GM12878 (cell line): ENCODE results near the gene UBE2C. TPM values are rescaled to one million over a fixed set of nuclear protein-coding genes. Genes with fewer than 3 reads are reported as not detected.
A peak's percentile ranks its signal among the peaks of the same experiment; 100 is the strongest.

Experiments used
- ATAC-seq: fragments of 200-7000 bp; cut with Tn5 transposase; 3 replicates; pipeline ENCODE4 v1.9.1; 2020; ENCODE audit warnings: mild to moderate bottlenecking, moderate library complexity
- BruUV-seq: library from RNA; stranded (reverse); fragments of 400-500 nt; replicated peaks from 2 replicates; lab custom pipeline; 2021; lab: Mats Ljungman, UMichigan
- CTCF ChIA-PET: fragments of 300-600 bp; sonication (Branson Sonifier 250); formaldehyde crosslinking; extraction: SDS; loops from one replicate; lab custom pipeline; 2021; ENCODE audit warnings: inconsistent platforms; lab: Yijun Ruan, JAX
- POLR2A ChIA-PET: fragments of 350-600 bp; formaldehyde crosslinking; extraction: SDS; loops from one replicate; lab custom pipeline; 2021; ENCODE audit warnings: inconsistent platforms; lab: Charles Lee
- RAD21 ChIA-PET: fragments of 300-600 bp; sonication (Branson Sonifier 250); formaldehyde crosslinking; loops from one replicate; lab custom pipeline; 2023; ENCODE audit warnings: antibody characterized with exemption; ENCODE audit not compliant: unreplicated experiment; lab: Charles Lee
- SMC1A ChIA-PET: fragments of 300-600 bp; sonication (Branson Sonifier 250); formaldehyde crosslinking; loops from one replicate; lab custom pipeline; 2023; ENCODE audit not compliant: unreplicated experiment, uncharacterized antibody; lab: Charles Lee
- DNase-seq: peaks from one replicate; pipeline ENCODE4 v3.0.0-alpha.2; 2011; ENCODE audit warnings: low read depth, low spot score
- FAIRE-seq: peaks from 3 replicates; lab custom pipeline; 2011; peaks lifted over from hg19 to GRCh38; lab: Jason Lieb, UNC
- H2AFZ ChIP-seq: 2 replicates; pipeline ENCODE4 v1.6.0; 2011; ENCODE audit warnings: low read depth, low read length, control low read depth; ENCODE audit not compliant: control insufficient read depth
- H3K27ac ChIP-seq: 2 replicates; pipeline ENCODE4 v1.5.1; 2011; ENCODE audit warnings: control low read depth; ENCODE audit not compliant: control insufficient read depth, insufficient read depth
- H3K27me3 ChIP-seq, 2 experiments: replicated peaks in 1 of 2; 2 replicates each; pipeline versions ENCODE4 v1.6.0 to v1.6.1; 2011; ENCODE audit warnings: low read length in 1 of 2; ENCODE audit not compliant: control insufficient read depth in 2 of 2, insufficient read depth in 2 of 2
- H3K36me3 ChIP-seq, 2 experiments: 2 replicates each; pipeline ENCODE4 v1.5.1; 2011; ENCODE audit warnings: low read length in 1 of 2; ENCODE audit not compliant: control insufficient read depth in 2 of 2, insufficient read depth in 2 of 2
- H3K4me1 ChIP-seq: 2 replicates; pipeline ENCODE4 v1.6.1; 2011; ENCODE audit warnings: mild to moderate bottlenecking, low read length, moderate library complexity, mixed read lengths; ENCODE audit not compliant: control insufficient read depth, insufficient read depth
- H3K4me2 ChIP-seq: 2 replicates; pipeline ENCODE4 v1.6.0; 2011; ENCODE audit warnings: control low read depth; ENCODE audit not compliant: control insufficient read depth, insufficient read depth
- H3K4me3 ChIP-seq: fragments of 200-600 bp; sonication (generic); 2 replicates; pipeline ENCODE4 v1.5.1; 2016
- H3K79me2 ChIP-seq: 2 replicates; pipeline ENCODE4 v1.6.0; 2011; ENCODE audit warnings: low read length; ENCODE audit not compliant: control insufficient read depth, insufficient read depth
- H3K9ac ChIP-seq: 2 replicates; pipeline ENCODE4 v1.8.0; 2011; ENCODE audit warnings: low read length, control low read depth, mixed read lengths; ENCODE audit not compliant: control insufficient read depth, insufficient read depth
- H3K9me3 ChIP-seq: replicated peaks from 3 replicates; pipeline ENCODE4 v1.5.1; 2011; ENCODE audit warnings: mild to moderate bottlenecking, low read length; ENCODE audit not compliant: control insufficient read depth, insufficient read depth
- H4K20me1 ChIP-seq: 2 replicates; pipeline ENCODE4 v1.6.0; 2011; ENCODE audit not compliant: control insufficient read depth, insufficient read depth
- BCL11A ChIP-seq: IDR thresholded peaks from 2 replicates; pipeline ENCODE4 v1.6.1; 2011; ENCODE audit warnings: low read depth, low read length
- BHLHE40 ChIP-seq, 2 experiments: fragments of 450-650 bp in 1 of 2; IDR thresholded peaks; 2 replicates each; pipeline ENCODE4 v1.6.1; 2011 to 2017; ENCODE audit warnings: low read depth in 2 of 2, borderline replicate concordance in 1 of 2, improper control_type of control experiment in 1 of 2, low read length in 1 of 2, mild to moderate bottlenecking in 1 of 2
- KDM1A ChIP-seq: fragments of 200-600 bp; sonication (generic); IDR thresholded peaks from 2 replicates; pipeline ENCODE4 v1.6.1; 2016; ENCODE audit warnings: borderline replicate concordance
- NRF1 ChIP-seq: conservative IDR thresholded peaks from 2 replicates; pipeline ENCODE4 v1.6.1; 2011; ENCODE audit warnings: mild to moderate bottlenecking, low read depth, low read length, improper control_type of control experiment
- PAX8 ChIP-seq: fragments of 450-650 bp; IDR thresholded peaks from 2 replicates; pipeline ENCODE4 v1.6.1; 2017; ENCODE audit warnings: mild to moderate bottlenecking, moderate library complexity
- ZNF217 ChIP-seq: fragments of 450-650 bp; IDR thresholded peaks from 2 replicates; pipeline ENCODE4 v1.6.1; 2017; ENCODE audit warnings: antibody characterized with exemption, mild to moderate bottlenecking
- WGBS: methylation state at CpG from one replicate; pipeline ENCODE4 v1.1.6; 2016; ENCODE audit warnings: low lambda C conversion rate; ENCODE audit not compliant: insufficient replicate concordance, insufficient coverage; ENCODE audit errors: missing lambda C conversion rate; 5-methylcytosine and 5-hydroxymethylcytosine counted together
- in situ Hi-C: fragments of 300-500 bp; cut with MboI; formaldehyde crosslinking; loops from 9 replicates; pipeline ENCODE4 v1.14.3; 2018; ENCODE audit warnings: mixed read lengths
- intact Hi-C: fragments of 100-400 bp; cut with micrococcal nuclease; formaldehyde crosslinking; loops from one replicate; pipeline ENCODE4 v1.14.2; 2022; ENCODE audit not compliant: unreplicated experiment
- polyA plus RNA-seq, 11 experiments: library from polyadenylated mRNA; depleted of rRNA in 4 of 11; unstranded in 6 of 11; stranded (reverse) in 5 of 11; fragments of >200 nt; fragmentation: Nextera tagmentation in 4 of 11; fragmentation: Illumina TruSeq in 1 of 11; extraction: Ambion mirVana in 4 of 11; extraction: Trizol in 1 of 11; gene quantifications; 1 replicate in 1 of 11; 2 replicates in 10 of 11; pipeline versions ENCODE4 v1.2.1 to v1.2.3, GENCODE V29; 2011 to 2016; ENCODE audit warnings: inconsistent platforms in 2 of 11, missing spikeins in 2 of 11, low read depth in 1 of 11
- total RNA-seq, 4 experiments: library from RNA; depleted of rRNA in 3 of 4; stranded (reverse); fragments of >200 nt in 3 of 4; fragmentation: Illumina TruSeq in 1 of 4; extraction: Trizol in 1 of 4; gene quantifications; 2 replicates each; pipeline versions ENCODE4 v1.2.1 to v1.2.3, GENCODE V29; 2013 to 2021
- TF ChIP-seq, protein P1 (sequence below): fragments of 150-350 bp; IDR thresholded peaks from 2 replicates; pipeline ENCODE4 v1.6.1; 2014; ENCODE audit warnings: mild to moderate bottlenecking, low read depth, low read length

UBE2C gene
- total and polyA plus RNA-seq, 10 of the 15 experiments (the other 5 are each of a cell fraction or from before 2014, with no cell fraction given), result 86.2 to 412 (median 176) TPM

DNA sequence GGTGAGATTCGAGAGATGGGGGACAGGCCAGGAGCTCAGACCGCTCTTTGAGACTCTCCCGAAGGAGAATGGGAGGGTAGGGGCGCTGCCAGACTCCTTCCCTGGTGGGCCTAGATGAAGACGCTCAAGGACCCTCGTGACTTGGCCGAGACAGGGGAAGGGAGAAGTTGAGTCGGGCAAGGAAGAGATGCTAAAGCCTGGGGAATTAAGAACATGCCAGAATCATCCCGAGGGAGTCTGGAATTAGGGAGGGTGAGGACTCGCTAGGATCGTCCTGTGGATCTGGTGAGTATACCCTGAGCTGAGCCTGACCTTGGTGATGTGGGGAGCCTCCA is 529 bp downstream of the UBE2C start:
- Histone ChIP-seq H3K36me3 (peaks cover 15 to 31% of the 10 kb centered on the region in 2 experiments), H2AFZ (peak overlapping the region; percentile 71), H4K20me1 (no peaks in the 10 kb centered on the region), H3K27me3 (no peaks in the 10 kb centered on the region), H3K9me3 (no peaks in the 10 kb centered on the region; the same call in 2 of the 3 replicates), H3K27ac (peak overlapping the region; percentile 93), H3K4me2 (peak overlapping the region; percentile 79), H3K9ac (peak overlapping the region; percentile 96), H3K79me2 (peaks cover 20% of the 10 kb centered on the region), H3K4me3 (peak overlapping the region; percentile 85), H3K4me1 (no peaks in the 10 kb centered on the region)
- in situ Hi-C loops, result loop anchor here (25.0 kb wide), 1 partner anchor 549 kb away; no protein-coding TSS in a partner anchor
- FAIRE-seq (no peak), ATAC-seq (no peak), DNase-seq (no peak)
- ChIA-PET POLR2A (interaction anchor here (1.0 to 1.6 kb wide), 6 partner anchors 29 to 157 kb away, joined by 3 to 8 read pairs (median 4); partner anchors contain the start of genes ACOT8 and ZSWIM3), RAD21 (interaction anchor here (0.8 to 2.5 kb wide), 10 partner anchors 11 to 157 kb away, joined by 3 to 9 read pairs (median 4); partner anchors contain the start of gene ZSWIM1), CTCF (interaction anchor here (0.9 to 2.5 kb wide), 9 partner anchors 11 to 163 kb away, joined by 3 to 18 read pairs (median 4); no protein-coding TSS in a partner anchor), SMC1A (interaction anchor here (0.7 to 1.9 kb wide), 6 partner anchors 14 to 162 kb away, joined by 3 to 6 read pairs (median 3); no protein-coding TSS in a partner anchor)
- TF ChIP-seq PAX8 (no peak), BHLHE40 (IDR thresholded peaks at IDR 0.05; ENCODE audit: borderline replicate concordance in 1 of 2, low read depth in 2 of 2, low read length in 1 of 2) (no peak), ZNF217 (no peak), NRF1 (no peak), BCL11A (no peak), KDM1A (no peak)
- TF ChIP-seq, protein P1, sequence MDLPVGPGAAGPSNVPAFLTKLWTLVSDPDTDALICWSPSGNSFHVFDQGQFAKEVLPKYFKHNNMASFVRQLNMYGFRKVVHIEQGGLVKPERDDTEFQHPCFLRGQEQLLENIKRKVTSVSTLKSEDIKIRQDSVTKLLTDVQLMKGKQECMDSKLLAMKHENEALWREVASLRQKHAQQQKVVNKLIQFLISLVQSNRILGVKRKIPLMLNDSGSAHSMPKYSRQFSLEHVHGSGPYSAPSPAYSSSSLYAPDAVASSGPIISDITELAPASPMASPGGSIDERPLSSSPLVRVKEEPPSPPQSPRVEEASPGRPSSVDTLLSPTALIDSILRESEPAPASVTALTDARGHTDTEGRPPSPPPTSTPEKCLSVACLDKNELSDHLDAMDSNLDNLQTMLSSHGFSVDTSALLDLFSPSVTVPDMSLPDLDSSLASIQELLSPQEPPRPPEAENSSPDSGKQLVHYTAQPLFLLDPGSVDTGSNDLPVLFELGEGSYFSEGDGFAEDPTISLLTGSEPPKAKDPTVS, result 0 out of 2 replicates have a peak, but pooled peaks have one; percentile 31
- intact Hi-C loops, result loop anchor here (5.0 kb wide), 2 partner anchors 44 to 149 kb away; partner anchors contain the start of genes ACOT8 and ZSWIM3
- WGBS, result 4% methylated on average over 11 of the region's 11 CpGs
- no TSS peak for BruUV-seq
